H9 (cell line): ENCODE measurements around the gene AREG. TPM values are rescaled to one million over a fixed set of nuclear protein-coding genes. Genes with fewer than 3 reads are reported as not detected.

Source experiments
- DNase-seq: peaks from one replicate; pipeline ENCODE4 v3.0.0-alpha.2; 2017
- H2AFZ ChIP-seq: one replicate; pipeline ENCODE4 v1.6.1; 2013; ENCODE audit warnings: mild to moderate bottlenecking, low read length, control low read depth, moderate library complexity
- H2AK5ac ChIP-seq: 2 replicates; pipeline ENCODE4 v1.6.1; 2013; ENCODE audit warnings: low read length, control low read depth, mixed read lengths; ENCODE audit not compliant: insufficient read length
- H2BK120ac ChIP-seq: one replicate; pipeline ENCODE4 v1.6.1; 2013; ENCODE audit warnings: low read depth, mild to moderate bottlenecking, low read length, control low read depth, inconsistent platforms; ENCODE audit not compliant: poor library complexity, severe bottlenecking
- H2BK12ac ChIP-seq: 2 replicates; pipeline ENCODE4 v1.6.1; 2013; ENCODE audit warnings: low read length, control low read depth, mixed read lengths, low read depth; ENCODE audit not compliant: insufficient read length
- H2BK15ac ChIP-seq: 2 replicates; pipeline ENCODE4 v1.6.1; 2013; ENCODE audit warnings: low read depth, low read length, control low read depth
- H2BK20ac ChIP-seq: one replicate; pipeline ENCODE4 v1.6.1; 2013; ENCODE audit warnings: low read depth, mild to moderate bottlenecking, low read length, control low read depth, inconsistent platforms; ENCODE audit not compliant: poor library complexity, severe bottlenecking
- H2BK5ac ChIP-seq: 2 replicates; pipeline ENCODE4 v1.6.1; 2013; ENCODE audit warnings: low read length, control low read depth, mixed read lengths; ENCODE audit not compliant: insufficient read length
- H3K14ac ChIP-seq: 2 replicates; pipeline ENCODE4 v1.6.1; 2013; ENCODE audit warnings: low read length, control low read depth; ENCODE audit not compliant: insufficient read depth
- H3K18ac ChIP-seq: 2 replicates; pipeline ENCODE4 v1.6.1; 2013; ENCODE audit warnings: low read depth, mild to moderate bottlenecking, mixed read lengths, low read length, control low read depth; ENCODE audit not compliant: insufficient read length
- H3K23ac ChIP-seq: 2 replicates; pipeline ENCODE4 v1.6.1; 2013; ENCODE audit warnings: low read length, control low read depth, mixed read lengths, low read depth; ENCODE audit not compliant: insufficient read length
- H3K23me2 ChIP-seq: 2 replicates; pipeline ENCODE4 v1.6.1; 2013; ENCODE audit warnings: low read depth, mild to moderate bottlenecking, mixed read lengths, low read length, control low read depth; ENCODE audit not compliant: insufficient read length, poor library complexity, severe bottlenecking
- H3K27ac ChIP-seq: 2 replicates; pipeline ENCODE4 v1.5.1; 2013; ENCODE audit warnings: low read length, control low read depth, mixed read lengths, low read depth; ENCODE audit not compliant: insufficient read length
- H3K27me3 ChIP-seq: 2 replicates; pipeline ENCODE4 v1.6.1; 2013; ENCODE audit warnings: low read length, control low read depth, inconsistent platforms; ENCODE audit not compliant: insufficient read depth
- H3K4ac ChIP-seq: 2 replicates; pipeline ENCODE4 v1.6.1; 2013; ENCODE audit warnings: low read depth, mild to moderate bottlenecking, control low read depth, inconsistent platforms, low read length, moderate library complexity
- H3K4me1 ChIP-seq: 2 replicates; pipeline ENCODE4 v1.6.1; 2013; ENCODE audit warnings: low read length, control low read depth, inconsistent platforms; ENCODE audit not compliant: insufficient read depth
- H3K4me2 ChIP-seq: 2 replicates; pipeline ENCODE4 v1.6.1; 2013; ENCODE audit warnings: low read length, control low read depth, mixed read lengths; ENCODE audit not compliant: insufficient read length, insufficient read depth
- H3K56ac ChIP-seq: 2 replicates; pipeline ENCODE4 v1.6.1; 2013; ENCODE audit warnings: low read depth, mild to moderate bottlenecking, mixed read lengths, low read length, control low read depth; ENCODE audit not compliant: insufficient read length
- H3K79me1 ChIP-seq: 2 replicates; pipeline ENCODE4 v1.6.1; 2013; ENCODE audit warnings: low read depth, mild to moderate bottlenecking, moderate library complexity, low read length, control low read depth, inconsistent platforms; ENCODE audit not compliant: insufficient read depth, poor library complexity, severe bottlenecking
- H3K79me2 ChIP-seq: 2 replicates; pipeline ENCODE4 v1.6.1; 2013; ENCODE audit warnings: low read length, control low read depth, inconsistent platforms; ENCODE audit not compliant: insufficient read depth
- H3K9ac ChIP-seq: 2 replicates; pipeline ENCODE4 v1.6.1; 2013; ENCODE audit warnings: low read length, control low read depth, mixed read lengths; ENCODE audit not compliant: insufficient read length; ENCODE audit errors: extremely low read depth
- H3K9me3 ChIP-seq: one replicate; pipeline ENCODE4 v1.6.1; 2013; ENCODE audit warnings: low read depth, low read length, inconsistent platforms; ENCODE audit not compliant: control insufficient read depth
- H3T11ph ChIP-seq: one replicate; pipeline ENCODE4 v1.6.1; 2013; ENCODE audit warnings: mild to moderate bottlenecking, low read length, control low read depth, inconsistent platforms
- H4K20me1 ChIP-seq: one replicate; pipeline ENCODE4 v1.6.1; 2013; ENCODE audit not compliant: control insufficient read depth, insufficient read length, insufficient read depth
- H4K5ac ChIP-seq: 2 replicates; pipeline ENCODE4 v1.6.1; 2013; ENCODE audit warnings: low read depth, mild to moderate bottlenecking, mixed read lengths, low read length, control low read depth; ENCODE audit not compliant: insufficient read length
- H4K8ac ChIP-seq: replicated peaks from 2 replicates; pipeline ENCODE4 v1.6.1; 2013; ENCODE audit warnings: low read length, control low read depth, mixed read lengths, low read depth; ENCODE audit not compliant: insufficient read length
- H4K91ac ChIP-seq: 2 replicates; pipeline ENCODE4 v1.6.1; 2013; ENCODE audit warnings: low read depth, mild to moderate bottlenecking, moderate library complexity, mixed read lengths, low read length, control low read depth; ENCODE audit not compliant: insufficient read length
- H3K27ac Mint-ChIP-seq, 3 experiments: 2 replicates in 2 of 3; 3 replicates in 1 of 3; pipeline ENCODE4 v1.8.0; 2020 to 2021; ENCODE audit warnings: mixed read lengths in 3 of 3, mild to moderate bottlenecking in 1 of 3, moderate library complexity in 1 of 3
- H3K27me3 Mint-ChIP-seq: 2 replicates; pipeline ENCODE4 v1.8.0; 2021; ENCODE audit warnings: low read depth, mild to moderate bottlenecking, moderate library complexity, mixed read lengths
- H3K36me3 Mint-ChIP-seq, 3 experiments: 2 replicates in 2 of 3; 3 replicates in 1 of 3; pipeline ENCODE4 v1.8.0; 2020 to 2021; ENCODE audit warnings: low read depth in 3 of 3, mixed read lengths in 3 of 3; ENCODE audit not compliant: insufficient read depth in 1 of 3
- H3K4me1 Mint-ChIP-seq, 2 experiments: 2 replicates each; pipeline ENCODE4 v1.8.0; 2020; ENCODE audit warnings: mixed read lengths in 2 of 2
- H3K4me3 Mint-ChIP-seq, 2 experiments: 2 replicates in 1 of 2; 3 replicates in 1 of 2; pipeline ENCODE4 v1.8.0; 2020 to 2021; ENCODE audit warnings: mild to moderate bottlenecking in 2 of 2, mixed read lengths in 2 of 2, moderate library complexity in 1 of 2
- H3K9me3 Mint-ChIP-seq, 2 experiments: 2 replicates in 1 of 2; 3 replicates in 1 of 2; pipeline ENCODE4 v1.8.0; 2020; ENCODE audit warnings: mild to moderate bottlenecking in 2 of 2, mixed read lengths in 2 of 2, moderate library complexity in 1 of 2
- WGBS: extraction: QIAGEN DNeasy Blood & Tissue Kit; methylation state at CpG from one replicate; pipeline ENCODE4 v1.1.7; 2013; ENCODE audit warnings: missing lambda C conversion rate, low lambda C conversion rate, mixed read lengths; ENCODE audit not compliant: insufficient read length; ENCODE audit errors: extremely low coverage; 5-methylcytosine and 5-hydroxymethylcytosine counted together
- total RNA-seq: library from RNA; stranded (reverse); gene quantifications from 2 replicates; pipeline ENCODE4 v1.2.1, GENCODE V29; 2021
- TF ChIP-seq, protein P1 (sequence below): fragments of 200-600 bp; sonication (generic); conservative IDR thresholded peaks from 3 replicates; pipeline ENCODE4 v1.8.0; 2021; ENCODE audit warnings: antibody characterized with exemption, mild to moderate bottlenecking

The AREG gene
- total RNA-seq, 1 experiment from 2014 or later, result 0.28 TPM

GRCh38 chr4:74400395-74400794 is 44.5 kb upstream of the AREG start:
- H2AK5ac ChIP-seq, result no peak overlapping the region
- H3K4me1 ChIP-seq, result no peaks in the 10 kb centered on the region
- Mint-ChIP-seq H3K36me3 (no peaks in the 10 kb centered on the region; a peak in 1 of 7 replicates), H3K9me3 (no peaks in the 10 kb centered on the region; a peak in 2 of 5 replicates), H3K27me3 (no peaks in the 10 kb centered on the region), H3K4me3 (no peak overlapping the region), H3K4me1 (peaks cover 0 to 6% of the 10 kb centered on the region in 2 experiments; a peak in 1 of 4 replicates), H3K27ac (no peak overlapping the region)
- no peaks in the 10 kb centered on the region for H4K20me1 ChIP-seq
- H3K14ac ChIP-seq, result no peak overlapping the region
- H3K23ac ChIP-seq, result no peak overlapping the region
- no peak overlapping the region for H2BK15ac ChIP-seq
- no peak overlapping the region for H4K5ac ChIP-seq
- no peaks in the 10 kb centered on the region for H3K79me1 ChIP-seq
- H3K9ac ChIP-seq, result no peak overlapping the region
- H2AFZ ChIP-seq, result peak overlapping the region; percentile 22
- no peaks in the 10 kb centered on the region for H3K27me3 ChIP-seq
- H3K27ac ChIP-seq, result no peak overlapping the region
- no peak overlapping the region for H3K18ac ChIP-seq
- no peaks in the 10 kb centered on the region for H3K23me2 ChIP-seq
- WGBS, result no CpG with 5 or more reads among the region's 10 CpGs
- no peak overlapping the region for H4K8ac ChIP-seq
- H3K9me3 ChIP-seq, result no peaks in the 10 kb centered on the region
- H3K56ac ChIP-seq, result no peak overlapping the region
- H3K4me2 ChIP-seq, result no peak overlapping the region
- TF ChIP-seq, protein P1, sequence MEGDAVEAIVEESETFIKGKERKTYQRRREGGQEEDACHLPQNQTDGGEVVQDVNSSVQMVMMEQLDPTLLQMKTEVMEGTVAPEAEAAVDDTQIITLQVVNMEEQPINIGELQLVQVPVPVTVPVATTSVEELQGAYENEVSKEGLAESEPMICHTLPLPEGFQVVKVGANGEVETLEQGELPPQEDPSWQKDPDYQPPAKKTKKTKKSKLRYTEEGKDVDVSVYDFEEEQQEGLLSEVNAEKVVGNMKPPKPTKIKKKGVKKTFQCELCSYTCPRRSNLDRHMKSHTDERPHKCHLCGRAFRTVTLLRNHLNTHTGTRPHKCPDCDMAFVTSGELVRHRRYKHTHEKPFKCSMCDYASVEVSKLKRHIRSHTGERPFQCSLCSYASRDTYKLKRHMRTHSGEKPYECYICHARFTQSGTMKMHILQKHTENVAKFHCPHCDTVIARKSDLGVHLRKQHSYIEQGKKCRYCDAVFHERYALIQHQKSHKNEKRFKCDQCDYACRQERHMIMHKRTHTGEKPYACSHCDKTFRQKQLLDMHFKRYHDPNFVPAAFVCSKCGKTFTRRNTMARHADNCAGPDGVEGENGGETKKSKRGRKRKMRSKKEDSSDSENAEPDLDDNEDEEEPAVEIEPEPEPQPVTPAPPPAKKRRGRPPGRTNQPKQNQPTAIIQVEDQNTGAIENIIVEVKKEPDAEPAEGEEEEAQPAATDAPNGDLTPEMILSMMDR, result no peak
- no peak overlapping the region for H2BK12ac ChIP-seq
- no peak overlapping the region for H3T11ph ChIP-seq
- no peak overlapping the region for H2BK5ac ChIP-seq
- DNase-seq, result peak; percentile 45
- H3K79me2 ChIP-seq, result no peaks in the 10 kb centered on the region
- H2BK20ac ChIP-seq, result no peak overlapping the region
- H3K4ac ChIP-seq, result no peak overlapping the region
- no peak overlapping the region for H2BK120ac ChIP-seq
- H4K91ac ChIP-seq, result no peak overlapping the region
